Uterine smooth muscle cell (primary cell): Measurements from ENCODE around the gene ANKRD39. TPM values are rescaled to one million over a fixed set of nuclear protein-coding genes. Genes with fewer than 3 reads are reported as not detected.

ENCODE experiments used
- total RNA-seq: library from RNA; depleted of rRNA; stranded (reverse); fragments of >200 nt; gene quantifications from 2 replicates; pipeline ENCODE4 v1.2.3, GENCODE V29; 2014

Gene ANKRD39
- 11.0 and 11.7 TPM in 2 replicates for total RNA-seq

GRCh38 chr2:96857667-96858372 is at the start of gene ANKRD39:
Gene ANKRD39, minus strand, starts transcription at chr2:96858016. Its CDS starts 29 bp downstream, at chr2:96857987.

GRCh38 chr2:96869822-96870625 is 12.2 kb upstream of the ANKRD39 start, which contains the start of gene SEMA4C:
Gene SEMA4C, minus strand, starts transcription at chr2:96870080. Its CDS starts 2,194 bp downstream, at chr2:96867886.

GRCh38 chr2:96843538-96844268 is 14.1 kb downstream of the ANKRD39 start, which contains the start of gene ANKRD23:
Gene ANKRD23, minus strand, starts transcription at chr2:96844021. Its CDS starts 29 bp downstream, at chr2:96843992.

GRCh38 chr2:96816127-96816835 is 41.5 kb downstream of the ANKRD39 start, which contains the start of gene CNNM3:
Gene CNNM3, plus strand, starts transcription at chr2:96816268. Its CDS starts 10 bp downstream, at chr2:96816278.

Other genes with a start within 250 kb of the ANKRD39 start
- 47.0 and 47.5 TPM in 2 replicates for gene KANSL3, start 219.7 kb downstream of the ANKRD39 start, total RNA-seq
- 1.5 and 1.6 TPM in 2 replicates for gene FER1L5, start 215.3 kb downstream of the ANKRD39 start, total RNA-seq
- gene LMAN2L, start 118.0 kb downstream of the ANKRD39 start, total RNA-seq: 24.0 and 33.0 TPM in 2 replicates
- 5.4 and 5.6 TPM in 2 replicates for gene CNNM4, start 97.1 kb downstream of the ANKRD39 start, total RNA-seq
- 5.8 and 8.1 TPM in 2 replicates for gene CNNM3, start 41.7 kb downstream of the ANKRD39 start, total RNA-seq
- gene ANKRD23, start 14.0 kb downstream of the ANKRD39 start, total RNA-seq: 2.0 and 2.4 TPM in 2 replicates
- 24.3 and 27.5 TPM in 2 replicates for gene SEMA4C, start 12.1 kb upstream of the ANKRD39 start, total RNA-seq
- not detected in 2 replicates for gene FAM178B, start 128.6 kb upstream of the ANKRD39 start, total RNA-seq
- gene FAHD2B, start 236.9 kb upstream of the ANKRD39 start, total RNA-seq: 11.6 and 14.1 TPM in 2 replicates